ENCODE data around the gene PPP1R14B.

Gene PPP1R14B

GRCh38 chr11:64256300-64256699 is 9.6 kb upstream of the PPP1R14B start:
- POLR2A ChIA-PET (ENCODE audit: low non-redundant PET): no interaction called here
- DNase-seq (ENCODE audit: low spot score): no peak
- TF ChIP-seq, protein P1, sequence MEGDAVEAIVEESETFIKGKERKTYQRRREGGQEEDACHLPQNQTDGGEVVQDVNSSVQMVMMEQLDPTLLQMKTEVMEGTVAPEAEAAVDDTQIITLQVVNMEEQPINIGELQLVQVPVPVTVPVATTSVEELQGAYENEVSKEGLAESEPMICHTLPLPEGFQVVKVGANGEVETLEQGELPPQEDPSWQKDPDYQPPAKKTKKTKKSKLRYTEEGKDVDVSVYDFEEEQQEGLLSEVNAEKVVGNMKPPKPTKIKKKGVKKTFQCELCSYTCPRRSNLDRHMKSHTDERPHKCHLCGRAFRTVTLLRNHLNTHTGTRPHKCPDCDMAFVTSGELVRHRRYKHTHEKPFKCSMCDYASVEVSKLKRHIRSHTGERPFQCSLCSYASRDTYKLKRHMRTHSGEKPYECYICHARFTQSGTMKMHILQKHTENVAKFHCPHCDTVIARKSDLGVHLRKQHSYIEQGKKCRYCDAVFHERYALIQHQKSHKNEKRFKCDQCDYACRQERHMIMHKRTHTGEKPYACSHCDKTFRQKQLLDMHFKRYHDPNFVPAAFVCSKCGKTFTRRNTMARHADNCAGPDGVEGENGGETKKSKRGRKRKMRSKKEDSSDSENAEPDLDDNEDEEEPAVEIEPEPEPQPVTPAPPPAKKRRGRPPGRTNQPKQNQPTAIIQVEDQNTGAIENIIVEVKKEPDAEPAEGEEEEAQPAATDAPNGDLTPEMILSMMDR (conservative IDR thresholded peaks at IDR 0.05; ENCODE audit: low read depth): no peak
- peak overlapping the region; percentile 98 for H3K27ac ChIP-seq
- CTCF ChIA-PET: interaction anchor here (0.7 kb wide), 1 partner anchor 50 kb away, joined by 6 read pairs; no protein-coding TSS in a partner anchor

- ChIA-PET CTCF (interaction anchor here (0.6 kb wide), 1 partner anchor 14 kb away, joined by 4 read pairs; the partner anchor contains the start of gene FKBP2), POLR2A (ENCODE audit: low non-redundant PET) (no interaction called here)
- no peak for DNase-seq (ENCODE audit: low spot score)
- H3K27ac ChIP-seq: peak overlapping the region; percentile 98
- TF ChIP-seq, protein P1 (conservative IDR thresholded peaks at IDR 0.05; ENCODE audit: low read depth): no peak
Measured at GRCh38 chr11:64255135-64256128, 8.7 kb upstream of the PPP1R14B start.

DNA sequence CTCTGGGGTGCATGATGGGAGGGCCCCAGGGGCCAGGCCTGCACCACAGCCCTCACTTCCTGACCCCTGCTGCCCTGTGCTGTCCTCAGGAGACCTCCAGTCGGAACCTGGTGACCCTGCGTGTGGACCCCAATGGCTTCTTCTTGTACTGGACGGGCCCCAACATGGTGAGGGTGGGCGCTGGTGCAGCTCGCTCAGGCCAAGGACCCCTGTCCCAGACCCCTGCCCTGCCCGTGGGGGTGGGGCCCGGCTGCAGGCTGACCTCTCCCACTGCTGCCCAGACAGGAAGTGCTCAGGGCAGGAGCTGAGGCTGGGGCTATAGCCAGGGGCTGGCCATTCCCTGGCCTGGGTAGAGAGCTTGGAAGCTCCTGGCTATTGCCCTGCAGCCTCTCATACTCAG is 7.6 kb upstream of the PPP1R14B start:
- TF ChIP-seq, protein P1 (conservative IDR thresholded peaks at IDR 0.05; ENCODE audit: low read depth): no peak
- peak overlapping the region; percentile 98 for H3K27ac ChIP-seq
- no peak for DNase-seq (ENCODE audit: low spot score)
- ChIA-PET CTCF (no interaction called here), POLR2A (ENCODE audit: low non-redundant PET) (no interaction called here)

DNA sequence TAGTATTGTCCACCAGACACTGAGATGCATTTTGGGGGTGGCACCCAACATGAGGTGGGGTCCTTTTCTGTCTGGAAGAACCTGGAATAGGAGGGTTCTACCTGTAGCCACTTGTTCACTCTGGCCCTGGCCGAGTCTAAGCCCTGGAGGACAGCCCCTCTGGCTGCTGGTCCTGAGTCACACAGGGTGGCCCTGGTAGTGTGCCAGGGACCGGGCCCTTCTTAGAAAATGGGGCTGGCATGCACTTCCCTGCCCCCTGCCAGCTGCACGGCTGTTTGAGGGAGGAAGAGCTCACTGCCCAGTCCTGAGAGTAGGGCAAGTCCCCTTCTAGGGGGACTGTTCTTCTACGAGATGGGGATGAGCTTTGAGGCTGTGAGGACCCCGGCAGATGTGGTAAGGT is 6.7 kb upstream of the PPP1R14B start:
- ChIA-PET POLR2A (ENCODE audit: low non-redundant PET) (interaction anchor here (1.0 kb wide), 1 partner anchor 12 kb away, joined by 6 read pairs; no protein-coding TSS in a partner anchor), CTCF (no interaction called here)
- TF ChIP-seq, protein P1 (conservative IDR thresholded peaks at IDR 0.05; ENCODE audit: low read depth): no peak
- peak overlapping the region; percentile 98 for H3K27ac ChIP-seq
- DNase-seq (ENCODE audit: low spot score): no peak

GRCh38 chr11:64253043-64253442 is 6.3 kb upstream of the PPP1R14B start:
- ChIA-PET POLR2A (ENCODE audit: low non-redundant PET) (interaction anchor here (0.6 to 1.0 kb wide), 2 partner anchors 12 to 16 kb away, joined by 4 to 6 read pairs; no protein-coding TSS in a partner anchor), CTCF (no interaction called here)
- H3K27ac ChIP-seq: peak overlapping the region; percentile 98

More at GRCh38 chr11:64253043-64253442, 6.3 kb upstream of the PPP1R14B start:
- TF ChIP-seq, protein P1 (conservative IDR thresholded peaks at IDR 0.05; ENCODE audit: low read depth): no peak
- no peak for DNase-seq (ENCODE audit: low spot score)

Data from RWPE1 (cell line).